IMR-90 (cell line): ENCODE results near the gene COPS4. TPM values are rescaled to one million over a fixed set of nuclear protein-coding genes. Genes with fewer than 3 reads are reported as not detected.

Source experiments
- ATAC-seq: fragments of 200-7000 bp; cut with Tn5 transposase; 2 replicates; pipeline ENCODE4 v1.9.1; 2020; ENCODE audit warnings: low read depth, mild to moderate bottlenecking, moderate library complexity
- BruUV-seq: library from RNA; stranded (reverse); fragments of 400-500 nt; replicated peaks from 2 replicates; lab custom pipeline; 2021; lab: Mats Ljungman, UMichigan
- CTCF ChIA-PET: fragments of 300-600 bp; formaldehyde crosslinking; extraction: SDS; loops from one replicate; lab custom pipeline; 2021; ENCODE audit warnings: antibody characterized with exemption; lab: Yijun Ruan, JAX
- POLR2A ChIA-PET: fragments of 300-600 bp; sonication (Branson Sonifier 250); formaldehyde crosslinking; loops from one replicate; lab custom pipeline; 2022; ENCODE audit warnings: antibody characterized with exemption; ENCODE audit not compliant: unreplicated experiment; lab: Charles Lee
- DNase-seq: peaks from one replicate; pipeline ENCODE4 v3.0.0; 2013
- H2AFZ ChIP-seq: replicated peaks from 2 replicates; pipeline ENCODE3; 2013; ENCODE audit warnings: low read length, mild to moderate bottlenecking; ENCODE audit not compliant: poor library complexity
- H2AK5ac ChIP-seq: 2 replicates; pipeline ENCODE4 v1.6.1; 2013; ENCODE audit warnings: low read depth, low read length, inconsistent platforms
- H2AK9ac ChIP-seq: replicated peaks from 2 replicates; pipeline ENCODE3; 2013; ENCODE audit warnings: mild to moderate bottlenecking, low read depth, low read length, moderate library complexity; ENCODE audit not compliant: poor library complexity
- H2BK120ac ChIP-seq: 2 replicates; pipeline ENCODE4 v1.6.1; 2013; ENCODE audit warnings: low read depth, low read length, inconsistent platforms
- H2BK15ac ChIP-seq: 3 replicates; pipeline ENCODE4 v1.6.1; 2013; ENCODE audit warnings: low read depth, low read length, inconsistent platforms
- H2BK20ac ChIP-seq: 2 replicates; pipeline ENCODE4 v1.6.1; 2013; ENCODE audit warnings: low read depth, mild to moderate bottlenecking, inconsistent platforms, low read length, moderate library complexity
- H2BK5ac ChIP-seq: 2 replicates; pipeline ENCODE4 v1.6.1; 2013; ENCODE audit warnings: mild to moderate bottlenecking, low read depth, low read length, inconsistent platforms; ENCODE audit not compliant: poor library complexity, severe bottlenecking
- H3K14ac ChIP-seq: replicated peaks from 2 replicates; pipeline ENCODE4 v1.6.1; 2013; ENCODE audit warnings: low read depth, low read length, inconsistent platforms
- H3K18ac ChIP-seq: 2 replicates; pipeline ENCODE4 v1.6.1; 2013; ENCODE audit warnings: low read depth, low read length, control low read depth
- H3K23ac ChIP-seq: 2 replicates; pipeline ENCODE4 v1.6.1; 2013; ENCODE audit warnings: low read depth, low read length, inconsistent platforms
- H3K27ac ChIP-seq: 2 replicates; pipeline ENCODE4 v1.5.1; 2013; ENCODE audit warnings: mild to moderate bottlenecking, control low read depth, low read length; ENCODE audit not compliant: insufficient read depth
- H3K27me3 ChIP-seq: 2 replicates; pipeline ENCODE4 v1.6.1; 2013; ENCODE audit warnings: low read length; ENCODE audit not compliant: control insufficient read depth, insufficient read depth
- H3K36me3 ChIP-seq: 2 replicates; pipeline ENCODE4 v1.6.1; 2013; ENCODE audit warnings: low read length, mixed read lengths; ENCODE audit not compliant: control insufficient read depth, insufficient read depth
- H3K4ac ChIP-seq: 2 replicates; pipeline ENCODE4 v1.6.1; 2013; ENCODE audit warnings: low read depth, low read length, inconsistent platforms
- H3K4me1 ChIP-seq: 2 replicates; pipeline ENCODE4 v1.6.1; 2013; ENCODE audit warnings: low read length, mixed read lengths; ENCODE audit not compliant: control insufficient read depth, insufficient read depth
- H3K4me2 ChIP-seq: 2 replicates; pipeline ENCODE4 v1.6.1; 2013; ENCODE audit warnings: low read depth, mild to moderate bottlenecking, control low read depth, low read length, moderate library complexity
- H3K4me3 ChIP-seq: 2 replicates; pipeline ENCODE4 v1.5.1; 2013; ENCODE audit warnings: low read depth, mild to moderate bottlenecking, control low read depth, low read length, moderate library complexity; ENCODE audit not compliant: insufficient read depth
- H3K56ac ChIP-seq: 2 replicates; pipeline ENCODE4 v1.6.1; 2013; ENCODE audit warnings: low read length, inconsistent platforms; ENCODE audit not compliant: insufficient read depth; ENCODE audit errors: extremely low read depth
- H3K79me1 ChIP-seq, 2 experiments: 2 replicates each; pipeline ENCODE4 v1.6.1; 2013; ENCODE audit warnings: low read length in 2 of 2, inconsistent platforms in 1 of 2, low read depth in 1 of 2
- H3K9ac ChIP-seq: 2 replicates; pipeline ENCODE4 v1.6.1; 2013; ENCODE audit warnings: low read depth, low read length, control low read depth
- H3K9me1 ChIP-seq: 2 replicates; pipeline ENCODE4 v1.6.1; 2013; ENCODE audit warnings: low read length, inconsistent platforms; ENCODE audit not compliant: insufficient read depth
- H3K9me3 ChIP-seq: 2 replicates; pipeline ENCODE4 v1.6.1; 2013; ENCODE audit warnings: low read length; ENCODE audit not compliant: control insufficient read depth, insufficient read depth
- H4K20me1 ChIP-seq: 2 replicates; pipeline ENCODE4 v1.6.1; 2013; ENCODE audit warnings: low read length, inconsistent platforms; ENCODE audit not compliant: insufficient read depth
- H4K5ac ChIP-seq: 2 replicates; pipeline ENCODE4 v1.6.1; 2013; ENCODE audit warnings: mild to moderate bottlenecking, low read depth, low read length, control low read depth
- H4K8ac ChIP-seq, 2 experiments: 2 replicates each; pipeline ENCODE4 v1.6.1; 2013; ENCODE audit warnings: low read depth in 2 of 2, low read length in 2 of 2, control low read depth in 1 of 2, inconsistent platforms in 1 of 2
- H4K91ac ChIP-seq: 2 replicates; pipeline ENCODE4 v1.6.1; 2013; ENCODE audit warnings: low read depth, low read length, inconsistent platforms; ENCODE audit not compliant: insufficient read depth
- BHLHE40 ChIP-seq: fragments of 150-350 bp; IDR thresholded peaks from 2 replicates; pipeline ENCODE4 v1.6.1; 2016; ENCODE audit warnings: mild to moderate bottlenecking, low read depth, low read length
- CEBPB ChIP-seq: IDR thresholded peaks from 2 replicates; pipeline ENCODE4 v1.6.1; 2012; ENCODE audit warnings: low read depth, low read length, improper control_type of control experiment
- FOS ChIP-seq: fragments of 150-350 bp; IDR thresholded peaks from 2 replicates; pipeline ENCODE4 v1.6.1; 2016; ENCODE audit warnings: low read depth, low read length
- MAZ ChIP-seq: IDR thresholded peaks from 2 replicates; pipeline ENCODE4 v1.6.1; 2012; ENCODE audit warnings: low read depth, mild to moderate bottlenecking, low read length, improper control_type of control experiment, moderate library complexity, borderline replicate concordance
- MXI1 ChIP-seq: IDR thresholded peaks from 2 replicates; pipeline ENCODE4 v1.6.1; 2012; ENCODE audit warnings: low read depth, mild to moderate bottlenecking, low read length, moderate library complexity, borderline replicate concordance
- NFE2L2 ChIP-seq: fragments of 150-350 bp; IDR thresholded peaks from 2 replicates; pipeline ENCODE4 v1.6.1; 2016; ENCODE audit warnings: low read depth, mild to moderate bottlenecking, low read length
- POLR2A ChIP-seq: IDR thresholded peaks from 2 replicates; pipeline ENCODE4 v1.6.1; 2012; ENCODE audit warnings: mild to moderate bottlenecking, low read depth, low read length
- RAD21 ChIP-seq: IDR thresholded peaks from 2 replicates; pipeline ENCODE4 v1.6.1; 2012; ENCODE audit warnings: low read length, improper control_type of control experiment
- RFX5 ChIP-seq: IDR thresholded peaks from 2 replicates; pipeline ENCODE4 v1.8.0; 2012; ENCODE audit warnings: low read depth, mild to moderate bottlenecking, low read length, moderate library complexity
- SMC3 ChIP-seq: fragments of 150-350 bp; IDR thresholded peaks from 2 replicates; pipeline ENCODE4 v1.6.1; 2016; ENCODE audit warnings: low read depth, mild to moderate bottlenecking, antibody characterized with exemption, low read length, moderate library complexity
- WGBS, 2 experiments: methylation state at CpG; one replicate each; pipeline versions ENCODE4 v1.1.5 to v1.1.7; 2013; ENCODE audit warnings: missing lambda C conversion rate in 2 of 2; ENCODE audit not compliant: insufficient read length in 1 of 2; ENCODE audit errors: extremely low coverage in 2 of 2; 5-methylcytosine and 5-hydroxymethylcytosine counted together
- dilution Hi-C: fragments of 300-500 bp; cut with HindIII; formaldehyde crosslinking; loops from one replicate; pipeline ENCODE4 v1.14.3; 2018; ENCODE audit warnings: low sequenced_read_pairs; ENCODE audit not compliant: unreplicated experiment
- in situ Hi-C: fragments of 300-500 bp; cut with MboI; formaldehyde crosslinking; loops from 3 replicates; pipeline ENCODE4 v1.14.3; 2019; ENCODE audit warnings: low sequenced_read_pairs, inconsistent platforms, mixed read lengths
- intact Hi-C: fragments of 100-400 bp; cut with micrococcal nuclease; formaldehyde crosslinking; loops from 2 replicates; pipeline ENCODE4 v1.10.0; 2022
- polyA plus RNA-seq, 3 experiments: library from polyadenylated mRNA; depleted of rRNA; stranded (reverse); fragments of >200 nt; gene quantifications; 2 replicates each; pipeline ENCODE4 v1.2.3, GENCODE V29; 2012; ENCODE audit warnings: low replicate concordance in 1 of 3
- total RNA-seq: library from RNA; depleted of rRNA; stranded (reverse); fragments of >200 nt; gene quantifications from 2 replicates; pipeline ENCODE4 v1.2.3, GENCODE V29; 2012
- TF ChIP-seq, protein P1 (sequence below): fragments of 150-350 bp; IDR thresholded peaks from 2 replicates; pipeline ENCODE4 v1.6.1; 2016; ENCODE audit warnings: low read depth, mild to moderate bottlenecking, low read length, moderate library complexity, borderline replicate concordance
- TF ChIP-seq, protein P2 (sequence below): conservative IDR thresholded peaks from 2 replicates; pipeline ENCODE4 v1.5.1; 2012; ENCODE audit warnings: mild to moderate bottlenecking, low read depth, low read length, improper control_type of control experiment

The COPS4 gene
- total and polyA plus RNA-seq, 2 of the 4 experiments (the other 2 are of a cell fraction): 40.1 to 115 TPM

DNA sequence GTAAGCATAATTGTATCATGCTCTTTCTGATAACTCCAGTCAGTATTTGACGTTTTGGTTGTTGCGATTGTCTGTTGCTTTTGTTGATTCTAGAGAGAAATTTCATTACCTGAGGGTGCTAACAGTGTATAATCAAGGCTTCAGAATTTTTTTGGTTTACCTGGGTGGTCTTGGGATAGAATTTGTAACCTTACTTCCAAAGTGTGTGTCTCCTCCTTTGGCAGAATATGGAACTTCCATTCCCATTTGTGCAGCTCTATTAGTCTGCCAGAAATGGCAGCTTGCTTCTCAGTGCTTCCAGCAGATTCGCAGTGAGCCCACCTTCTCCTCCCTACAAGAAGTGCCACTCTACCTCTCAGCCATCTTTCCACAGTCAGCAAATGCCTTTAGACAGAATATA, 5.3 kb downstream of the COPS4 start:
- in situ Hi-C loops (loop anchor here (25.0 kb wide), 1 partner anchor 603 kb away; the partner anchor contains the start of genes ENOPH1 and HNRNPDL), dilution Hi-C loops (no loop called here), intact Hi-C loops (no loop called here)
- ChIA-PET CTCF (interaction anchor here (0.7 to 0.9 kb wide), 2 partner anchors 13 to 244 kb away, joined by 3 to 4 read pairs; no protein-coding TSS in a partner anchor), POLR2A (no interaction called here)
- no peak overlapping the region for H3K4me2 ChIP-seq
- H4K20me1 ChIP-seq: no peaks in the 10 kb centered on the region
- no peak overlapping the region for H3K4me3 ChIP-seq
- no peaks in the 10 kb centered on the region for H3K9me3 ChIP-seq
- peaks cover 5% of the 10 kb centered on the region for H3K4me1 ChIP-seq
- no peak for DNase-seq
- H2BK120ac ChIP-seq: no peak overlapping the region
- H3K79me1 ChIP-seq: peaks cover 18 to 53% of the 10 kb centered on the region in 2 experiments
- WGBS, 2 experiments: no CpG with 5 or more reads among the region's 3 CpGs
- no peaks in the 10 kb centered on the region for H3K27me3 ChIP-seq
- H4K5ac ChIP-seq: no peak overlapping the region
- no peak overlapping the region for H2AFZ ChIP-seq
- H2AK5ac ChIP-seq: no peak overlapping the region
- H3K36me3 ChIP-seq: no peaks in the 10 kb centered on the region
- H3K23ac ChIP-seq: no peak overlapping the region
- TF ChIP-seq MXI1 (no peak), RFX5 (no peak), FOS (no peak), MAZ (no peak), SMC3 (no peak), RAD21 (no peak), BHLHE40 (no peak), POLR2A (no peak), CEBPB (no peak), NFE2L2 (no peak)
- TF ChIP-seq, protein P1, sequence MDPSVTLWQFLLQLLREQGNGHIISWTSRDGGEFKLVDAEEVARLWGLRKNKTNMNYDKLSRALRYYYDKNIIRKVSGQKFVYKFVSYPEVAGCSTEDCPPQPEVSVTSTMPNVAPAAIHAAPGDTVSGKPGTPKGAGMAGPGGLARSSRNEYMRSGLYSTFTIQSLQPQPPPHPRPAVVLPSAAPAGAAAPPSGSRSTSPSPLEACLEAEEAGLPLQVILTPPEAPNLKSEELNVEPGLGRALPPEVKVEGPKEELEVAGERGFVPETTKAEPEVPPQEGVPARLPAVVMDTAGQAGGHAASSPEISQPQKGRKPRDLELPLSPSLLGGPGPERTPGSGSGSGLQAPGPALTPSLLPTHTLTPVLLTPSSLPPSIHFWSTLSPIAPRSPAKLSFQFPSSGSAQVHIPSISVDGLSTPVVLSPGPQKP: no peak
- TF ChIP-seq, protein P2, sequence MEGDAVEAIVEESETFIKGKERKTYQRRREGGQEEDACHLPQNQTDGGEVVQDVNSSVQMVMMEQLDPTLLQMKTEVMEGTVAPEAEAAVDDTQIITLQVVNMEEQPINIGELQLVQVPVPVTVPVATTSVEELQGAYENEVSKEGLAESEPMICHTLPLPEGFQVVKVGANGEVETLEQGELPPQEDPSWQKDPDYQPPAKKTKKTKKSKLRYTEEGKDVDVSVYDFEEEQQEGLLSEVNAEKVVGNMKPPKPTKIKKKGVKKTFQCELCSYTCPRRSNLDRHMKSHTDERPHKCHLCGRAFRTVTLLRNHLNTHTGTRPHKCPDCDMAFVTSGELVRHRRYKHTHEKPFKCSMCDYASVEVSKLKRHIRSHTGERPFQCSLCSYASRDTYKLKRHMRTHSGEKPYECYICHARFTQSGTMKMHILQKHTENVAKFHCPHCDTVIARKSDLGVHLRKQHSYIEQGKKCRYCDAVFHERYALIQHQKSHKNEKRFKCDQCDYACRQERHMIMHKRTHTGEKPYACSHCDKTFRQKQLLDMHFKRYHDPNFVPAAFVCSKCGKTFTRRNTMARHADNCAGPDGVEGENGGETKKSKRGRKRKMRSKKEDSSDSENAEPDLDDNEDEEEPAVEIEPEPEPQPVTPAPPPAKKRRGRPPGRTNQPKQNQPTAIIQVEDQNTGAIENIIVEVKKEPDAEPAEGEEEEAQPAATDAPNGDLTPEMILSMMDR: no peak
- no peak overlapping the region for H2BK15ac ChIP-seq
- H3K9ac ChIP-seq: no peak overlapping the region
- no peak overlapping the region for H4K8ac ChIP-seq
- H3K56ac ChIP-seq: no peak overlapping the region
- H3K27ac ChIP-seq: no peak overlapping the region
- no peak overlapping the region for H2AK9ac ChIP-seq
- no peak overlapping the region for H3K18ac ChIP-seq
- no TSS peak for BruUV-seq
- no peak overlapping the region for H3K14ac ChIP-seq
- no peak for ATAC-seq
- H4K91ac ChIP-seq: no peak overlapping the region
- H2BK5ac ChIP-seq: no peak overlapping the region
- H2BK20ac ChIP-seq: no peak overlapping the region
- H3K9me1 ChIP-seq: peaks cover 8% of the 10 kb centered on the region; the same call in 1 of the 2 replicates
- no peak overlapping the region for H3K4ac ChIP-seq
